NB4 (cell line): ENCODE data around the gene P2RX5.

Experiments used
- DNase-seq: peaks from one replicate; pipeline ENCODE4 v3.0.0; 2010; ENCODE audit warnings: low read depth
- H3K4me3 ChIP-seq: one replicate; pipeline ENCODE4 v1.5.1; 2011; ENCODE audit warnings: mild to moderate bottlenecking, low read depth, low read length, moderate library complexity
- MAX ChIP-seq: IDR thresholded peaks from 2 replicates; pipeline ENCODE4 v1.6.1; 2011; ENCODE audit warnings: low read depth, low read length
- MYC ChIP-seq: IDR thresholded peaks from 2 replicates; pipeline ENCODE4 v1.6.1; 2011; ENCODE audit warnings: low read depth, low read length
- POLR2A ChIP-seq: IDR thresholded peaks from 2 replicates; pipeline ENCODE4 v1.6.1; 2011; ENCODE audit warnings: mild to moderate bottlenecking; ENCODE audit not compliant: insufficient read length; ENCODE audit errors: extremely low read depth
- TF ChIP-seq, protein P1 (sequence below): IDR thresholded peaks from one replicate; pipeline ENCODE4 v1.5.1; 2012; ENCODE audit warnings: low read depth, low read length

The P2RX5 gene

DNA sequence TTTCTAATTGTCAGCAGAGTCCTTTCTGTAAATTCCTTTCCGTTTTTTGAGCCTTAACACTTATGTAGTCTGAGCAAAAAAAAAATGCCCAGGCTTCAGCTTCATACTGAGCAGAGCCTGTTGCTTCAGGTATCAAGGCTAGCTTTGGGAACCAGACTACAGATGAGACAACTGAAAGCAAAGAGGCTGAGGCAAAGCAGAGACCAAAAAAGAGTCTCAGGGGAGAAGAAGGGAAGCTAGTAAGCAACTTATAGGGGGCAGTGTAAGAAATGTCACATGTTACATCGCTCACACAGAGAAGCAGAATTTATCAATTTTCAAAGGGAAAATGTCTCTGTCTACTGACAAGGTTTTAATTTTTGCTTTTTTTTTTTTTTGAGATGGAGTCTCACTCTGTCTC is 31.1 kb upstream of the P2RX5 start:
- H3K4me3 ChIP-seq = no peak overlapping the region
- TF ChIP-seq, protein P1, sequence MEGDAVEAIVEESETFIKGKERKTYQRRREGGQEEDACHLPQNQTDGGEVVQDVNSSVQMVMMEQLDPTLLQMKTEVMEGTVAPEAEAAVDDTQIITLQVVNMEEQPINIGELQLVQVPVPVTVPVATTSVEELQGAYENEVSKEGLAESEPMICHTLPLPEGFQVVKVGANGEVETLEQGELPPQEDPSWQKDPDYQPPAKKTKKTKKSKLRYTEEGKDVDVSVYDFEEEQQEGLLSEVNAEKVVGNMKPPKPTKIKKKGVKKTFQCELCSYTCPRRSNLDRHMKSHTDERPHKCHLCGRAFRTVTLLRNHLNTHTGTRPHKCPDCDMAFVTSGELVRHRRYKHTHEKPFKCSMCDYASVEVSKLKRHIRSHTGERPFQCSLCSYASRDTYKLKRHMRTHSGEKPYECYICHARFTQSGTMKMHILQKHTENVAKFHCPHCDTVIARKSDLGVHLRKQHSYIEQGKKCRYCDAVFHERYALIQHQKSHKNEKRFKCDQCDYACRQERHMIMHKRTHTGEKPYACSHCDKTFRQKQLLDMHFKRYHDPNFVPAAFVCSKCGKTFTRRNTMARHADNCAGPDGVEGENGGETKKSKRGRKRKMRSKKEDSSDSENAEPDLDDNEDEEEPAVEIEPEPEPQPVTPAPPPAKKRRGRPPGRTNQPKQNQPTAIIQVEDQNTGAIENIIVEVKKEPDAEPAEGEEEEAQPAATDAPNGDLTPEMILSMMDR = no peak
- no peak for TF ChIP-seq MAX
- TF ChIP-seq POLR2A = no peak
- TF ChIP-seq MYC = no peak

DNA sequence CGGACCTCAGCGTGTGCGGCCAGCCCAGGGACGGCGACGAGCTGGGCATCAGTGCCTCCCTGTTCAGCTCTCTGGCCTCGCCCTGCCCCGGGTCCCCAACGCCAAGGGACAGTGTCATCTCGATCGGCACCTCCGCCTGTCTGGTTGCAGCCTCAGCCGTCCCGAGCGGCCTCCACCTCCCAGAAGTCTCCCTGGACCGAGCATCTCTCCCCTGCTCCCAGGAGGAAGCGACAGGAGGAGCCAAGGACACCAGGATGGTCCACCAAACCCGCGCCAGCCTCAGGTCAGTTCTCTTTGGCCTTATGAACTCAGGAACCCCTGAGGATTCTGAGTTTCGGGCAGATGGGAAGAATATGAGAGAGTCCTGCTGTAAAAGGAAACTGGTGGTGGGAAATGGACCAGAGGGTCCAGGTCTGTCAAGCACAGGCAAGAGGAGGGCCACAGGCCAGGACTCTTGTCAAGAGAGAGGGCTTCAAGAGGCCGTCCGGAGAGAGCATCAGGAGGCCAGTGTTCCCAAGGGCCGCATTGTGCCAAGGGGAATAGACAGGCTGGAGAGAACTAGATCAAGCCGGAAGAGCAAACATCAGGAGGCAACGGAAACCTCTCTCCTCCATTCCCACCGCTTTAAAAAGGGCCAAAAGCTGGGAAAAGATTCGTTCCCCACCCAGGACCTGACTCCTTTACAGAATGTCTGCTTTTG is 28.6 kb upstream of the P2RX5 start:
- peak overlapping the region; percentile 91 for H3K4me3 ChIP-seq
- DNase-seq = no peak
- TF ChIP-seq, protein P1 = no peak
- TF ChIP-seq POLR2A (no peak), MAX (no peak), MYC (no peak)

More for the DNA sequence above, 31.1 kb upstream of the P2RX5 start:
- peak; percentile 63 for DNase-seq

GRCh38 chr17:3723556-3724377 is 27.8 kb upstream of the P2RX5 start, which contains the start of gene HASPIN:
HASPIN (plus strand) TSS chr17:3723903; CDS start chr17:3723936, 33 bp downstream.
- H3K4me3 ChIP-seq = peak within 1 kb of the TSS; percentile 91
- TF ChIP-seq, protein P1 = no peak
- TF ChIP-seq MAX (0 out of 2 replicates have a peak, but pooled peaks have one; percentile 41), POLR2A (peak; percentile 59), MYC (0 out of 2 replicates have a peak, but pooled peaks have one; percentile 28)
- DNase-seq = peak; percentile 87

DNA sequence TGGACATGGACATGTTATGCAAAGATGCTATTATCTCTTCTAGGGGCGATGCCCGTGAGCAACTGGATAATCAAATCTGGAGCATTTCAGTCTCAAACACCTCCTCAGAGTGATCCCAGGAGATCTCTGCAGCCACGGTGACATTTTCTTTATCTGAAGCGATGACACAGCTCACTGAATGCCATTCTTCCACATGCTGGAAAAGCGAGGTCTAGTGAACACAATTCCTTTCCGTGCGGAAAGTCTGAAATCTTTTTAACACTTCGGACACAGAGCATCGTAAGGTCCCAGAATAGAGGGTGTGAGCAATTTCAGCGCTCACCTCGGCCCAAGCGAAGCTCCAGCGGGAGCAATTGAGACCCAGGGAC is 27.2 kb upstream of the P2RX5 start:
- no peak for TF ChIP-seq MYC
- TF ChIP-seq, protein P1 = no peak
- no peak for TF ChIP-seq POLR2A
- TF ChIP-seq MAX = no peak
- H3K4me3 ChIP-seq = peak overlapping the region; percentile 91
- no peak for DNase-seq

GRCh38 chr17:3722716-3723115 is 26.8 kb upstream of the P2RX5 start:
- TF ChIP-seq MYC = no peak
- TF ChIP-seq POLR2A = no peak
- TF ChIP-seq MAX = no peak
- TF ChIP-seq, protein P1 = no peak
- peak overlapping the region; percentile 91 for H3K4me3 ChIP-seq
- DNase-seq = no peak
